Stimulated activated CD4-positive, alpha-beta T cell treated with anti-CD3 and anti-CD28 coated beads, Interleukin-4, amount 100 ng/mL, for 24 hours (primary cell): ENCODE measurements around the gene AVEN.
"Not testable (repeated sequence)": the region's sequence is repeated elsewhere in the genome, so short reads cannot be mapped to it uniquely, and the experiment has no call there.

Source experiments
- DNase-seq: peaks from one replicate; pipeline ENCODE4 v3.0.0-alpha.2; 2020

Gene AVEN

GRCh38 chr15:34038023-34038870 lies 757 bp downstream of the AVEN start:
- DNase-seq = peak; percentile 74

- DNase-seq = no peak
Measured at GRCh38 chr15:34031987-34032760, 6.8 kb downstream of the AVEN start.

GRCh38 chr15:34027606-34028005 lies 11.4 kb downstream of the AVEN start:
- DNase-seq = no peak

GRCh38 chr15:34025252-34025651 lies 13.8 kb downstream of the AVEN start:
- no peak for DNase-seq

- no peak for DNase-seq
Measured at GRCh38 chr15:34023907-34024306, 15.1 kb downstream of the AVEN start.

- no peak for DNase-seq
Measured at GRCh38 chr15:34019369-34019990, 19.5 kb downstream of the AVEN start.

- not testable (repeated sequence) for DNase-seq
Measured at GRCh38 chr15:34018738-34019137, 20.3 kb downstream of the AVEN start.

- DNase-seq = no peak
Measured at GRCh38 chr15:34018021-34018645, 20.9 kb downstream of the AVEN start.

- no peak for DNase-seq
Measured at GRCh38 chr15:34014556-34014955, 24.4 kb downstream of the AVEN start.

- DNase-seq = no peak
Measured at GRCh38 chr15:34013746-34014145, 25.3 kb downstream of the AVEN start.

GRCh38 chr15:34012461-34013028 lies 26.5 kb downstream of the AVEN start:
- no peak for DNase-seq

GRCh38 chr15:34011481-34011880 lies 27.5 kb downstream of the AVEN start:
- DNase-seq = no peak

- no peak for DNase-seq
Measured at GRCh38 chr15:34010921-34011320, 28.1 kb downstream of the AVEN start.

GRCh38 chr15:34009656-34010055 lies 29.3 kb downstream of the AVEN start:
- DNase-seq = no peak

GRCh38 chr15:34006381-34006780 lies 32.6 kb downstream of the AVEN start:
- DNase-seq = no peak

GRCh38 chr15:34001536-34001935 lies 37.5 kb downstream of the AVEN start:
- no peak for DNase-seq

GRCh38 chr15:33995666-33996065 lies 43.3 kb downstream of the AVEN start:
- not testable (repeated sequence) for DNase-seq

- DNase-seq = no peak
Measured at GRCh38 chr15:33994005-33994615, 44.9 kb downstream of the AVEN start.

- DNase-seq = no peak
Measured at GRCh38 chr15:33988384-33988783, 50.6 kb downstream of the AVEN start.

GRCh38 chr15:33987444-33987843 lies 51.6 kb downstream of the AVEN start:
- DNase-seq = no peak

- DNase-seq = no peak
Measured at GRCh38 chr15:33985751-33986150, 53.3 kb downstream of the AVEN start.

GRCh38 chr15:33985287-33985686 lies 53.7 kb downstream of the AVEN start:
- no peak for DNase-seq
